AG08395 (cell line): ENCODE measurements around the gene ZC3H12D.
"Not testable (repeated sequence)": the region's sequence is repeated elsewhere in the genome, so short reads cannot be mapped to it uniquely, and the experiment has no call there.

Experiments
- DNase-seq: peaks from one replicate; pipeline ENCODE4 v3.0.0; 2012; ENCODE audit warnings: mixed read lengths, low spot score

ZC3H12D gene

DNA sequence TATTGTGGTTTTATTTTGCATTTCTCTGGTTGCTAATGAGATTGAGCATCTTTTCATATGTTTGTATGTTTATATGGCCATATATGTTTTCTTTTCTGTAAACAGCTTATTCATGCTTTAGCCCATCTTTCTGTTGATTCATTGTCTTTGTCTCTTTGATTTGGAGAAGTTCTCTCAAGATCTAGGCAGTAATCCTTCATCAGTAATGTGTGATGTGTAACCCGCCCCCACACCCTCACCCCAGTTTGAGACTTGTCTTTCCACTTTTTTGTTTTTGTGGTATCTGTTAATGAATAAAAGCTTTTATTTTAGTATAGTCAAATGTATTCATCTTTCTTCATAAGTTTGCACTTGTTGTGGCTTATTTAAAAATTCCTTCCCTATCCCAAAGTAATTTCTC is 26.0 kb downstream of the ZC3H12D start:
- no peak for DNase-seq

DNA sequence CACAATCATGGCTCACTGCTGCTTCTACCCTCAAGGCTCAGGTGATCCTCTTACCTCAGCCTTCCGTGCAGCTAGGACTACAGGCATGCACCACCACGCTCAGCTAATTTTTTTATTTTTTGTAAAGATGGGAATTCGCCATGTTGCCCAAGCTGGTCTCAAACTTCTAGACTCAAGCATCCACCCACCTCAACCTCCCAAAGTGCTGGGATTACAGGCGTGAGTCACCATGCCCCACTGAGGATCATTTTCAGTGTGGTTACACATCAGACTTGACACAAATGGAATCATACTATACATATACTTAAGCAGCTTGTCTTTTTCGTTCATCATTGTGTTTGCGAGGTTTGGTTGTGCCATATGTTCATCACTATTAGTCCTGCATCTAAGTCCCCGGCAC is 26.6 kb downstream of the ZC3H12D start:
- DNase-seq: no peak

DNA sequence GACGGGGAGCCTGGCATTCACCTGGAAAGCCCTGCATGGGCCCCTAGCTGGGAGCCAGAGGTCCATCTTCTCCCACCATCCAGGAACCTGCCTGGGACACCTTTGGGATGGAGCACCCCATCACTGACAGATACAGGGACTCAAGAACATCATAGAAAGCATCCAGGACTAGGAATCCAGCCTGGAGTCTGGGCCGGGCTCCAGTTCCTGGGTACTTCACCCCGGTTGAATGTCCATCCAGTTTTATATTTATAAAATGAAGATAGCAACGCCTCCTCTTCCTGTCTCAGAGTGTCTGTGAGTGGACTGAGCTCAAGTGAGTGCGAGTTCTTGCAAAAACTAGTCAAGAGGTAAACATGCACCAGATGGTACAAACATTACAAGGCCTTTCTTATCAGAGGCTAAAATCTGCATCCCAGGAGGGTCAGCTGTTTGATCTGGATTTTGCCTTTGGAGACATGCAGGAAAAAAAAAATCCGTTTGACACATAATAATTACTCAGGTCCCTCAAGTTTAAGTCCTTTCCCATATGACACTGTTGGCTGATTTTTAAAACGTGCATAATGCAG is 27.4 kb downstream of the ZC3H12D start:
- no peak for DNase-seq

DNA sequence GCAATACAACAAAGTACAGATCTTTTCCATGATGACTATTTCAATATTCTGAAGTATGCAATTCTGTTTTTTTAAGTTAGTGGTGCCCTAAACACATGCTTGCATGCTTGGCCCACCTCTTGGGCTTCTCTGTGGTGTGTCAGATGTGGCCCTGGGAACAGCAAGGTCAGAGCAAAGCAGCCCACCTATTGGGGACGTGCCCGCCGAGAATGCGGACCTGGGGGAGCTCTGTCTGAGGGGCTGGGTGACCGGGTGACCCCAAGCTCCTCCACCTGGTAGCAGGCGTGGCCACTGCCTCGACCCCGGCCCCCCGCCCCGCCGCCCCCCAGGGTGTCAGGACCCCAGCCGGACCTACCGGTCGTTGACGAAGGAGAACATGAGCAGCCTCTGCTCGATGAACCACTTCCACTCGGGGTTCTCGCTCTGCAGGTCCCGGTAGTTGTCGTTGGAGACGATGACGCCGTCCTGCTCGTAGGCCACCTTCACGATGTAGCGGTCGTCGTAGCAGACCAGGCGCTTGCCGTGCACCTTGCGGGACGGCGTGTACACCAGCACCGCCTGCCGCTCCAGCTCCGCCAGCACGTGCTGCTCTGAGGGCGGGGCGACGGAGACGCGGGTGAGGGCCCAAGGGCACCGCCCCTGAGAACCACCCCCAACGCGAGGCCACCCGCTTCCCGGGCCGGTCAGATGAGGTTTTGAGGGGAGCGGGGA is 28.3 kb downstream of the ZC3H12D start:
- DNase-seq: no peak

DNA sequence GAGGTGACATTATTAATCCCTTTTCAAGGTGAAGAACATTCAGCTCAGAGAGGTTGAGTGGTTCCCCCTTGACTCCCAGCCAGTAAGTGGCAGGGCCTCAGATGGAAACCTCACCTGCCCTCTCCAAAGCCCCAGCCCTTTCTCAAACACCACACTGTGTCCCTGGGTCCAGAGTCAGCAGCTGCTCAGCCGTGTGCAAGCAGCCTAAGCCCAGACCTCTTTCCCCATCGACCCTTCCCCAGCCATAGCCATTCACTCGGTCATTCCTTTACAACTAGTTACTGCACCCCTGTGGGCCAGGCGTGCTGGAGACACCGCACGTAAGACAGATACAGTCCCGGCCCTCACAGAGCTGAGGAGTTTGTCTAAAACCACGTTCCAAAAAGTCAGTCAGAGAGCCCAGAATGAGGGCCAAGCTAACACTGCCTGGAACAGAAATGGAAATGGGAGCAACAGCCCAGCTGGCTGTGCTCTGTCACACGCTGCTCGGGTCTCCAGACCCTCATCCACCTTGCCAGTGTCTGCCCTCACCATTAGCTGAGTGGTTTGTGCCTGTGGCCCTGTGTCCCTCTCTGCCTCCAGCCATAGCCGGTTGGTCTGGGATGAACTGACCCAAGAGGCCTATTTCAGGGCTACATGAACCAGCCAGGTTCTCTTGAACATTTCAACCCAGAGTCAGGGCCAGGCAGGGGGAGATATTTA is 29.6 kb downstream of the ZC3H12D start:
- no peak for DNase-seq

DNA sequence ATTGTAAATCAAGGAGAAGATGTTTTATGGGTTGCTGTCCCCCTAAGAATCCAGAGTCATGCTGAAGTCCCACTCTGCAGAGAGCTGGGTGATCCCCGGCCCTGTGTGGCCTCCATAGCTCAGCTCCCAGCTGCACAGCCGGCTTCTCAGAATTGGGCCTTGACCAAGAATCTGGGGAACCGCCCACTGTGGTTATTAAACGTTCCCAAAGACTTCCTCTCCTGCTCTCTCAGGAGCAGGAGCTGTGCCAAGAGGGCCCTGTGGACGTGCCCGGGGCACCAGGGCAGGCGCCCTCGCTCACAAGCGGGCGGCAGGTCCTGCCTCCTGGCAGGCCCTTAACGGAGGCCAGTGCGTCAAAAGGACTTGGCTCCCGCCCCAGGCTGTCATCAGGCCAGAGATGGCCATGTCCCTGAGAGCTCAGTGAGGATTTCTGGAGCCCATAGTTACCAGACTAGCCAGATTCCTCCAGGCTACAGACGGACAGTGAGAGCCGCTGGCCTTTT is 30.4 kb downstream of the ZC3H12D start:
- DNase-seq: peak; percentile 97

DNA sequence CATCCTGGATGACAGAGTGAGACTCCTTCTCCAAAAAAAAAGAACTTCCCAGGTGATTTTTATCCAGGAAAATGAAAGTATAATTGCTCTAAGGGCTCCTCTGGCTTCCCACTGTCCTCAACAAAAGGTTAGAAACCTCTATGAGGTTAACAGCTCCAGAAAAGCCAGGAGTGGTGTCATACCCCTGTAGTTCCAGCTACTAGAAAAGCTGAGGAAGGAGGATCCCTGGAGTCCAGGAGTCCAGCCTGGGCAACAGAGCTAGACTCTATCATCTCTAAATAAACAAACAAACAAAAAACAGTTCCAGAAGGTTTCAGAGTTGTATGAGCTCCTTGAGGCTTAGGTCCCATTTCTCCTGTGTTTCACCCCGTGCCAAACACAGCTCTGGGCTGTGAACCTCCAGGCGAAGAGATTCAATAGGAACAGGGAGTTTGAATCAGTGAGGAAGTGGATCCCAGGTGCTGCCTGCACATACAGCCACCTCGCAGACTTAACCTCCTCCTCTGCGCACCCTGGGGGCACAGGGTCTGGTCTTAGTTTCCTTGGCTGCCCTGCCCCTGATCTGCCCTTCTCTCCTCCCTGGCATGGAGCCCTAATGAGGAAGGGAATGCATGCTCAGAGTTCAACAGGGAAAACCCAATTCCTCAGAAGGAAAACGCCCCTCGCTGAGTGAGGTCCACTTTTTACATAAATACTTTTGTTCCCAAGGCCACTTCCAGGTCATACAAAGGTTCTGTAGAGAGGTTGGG is 31.0 kb downstream of the ZC3H12D start:
- DNase-seq: no peak

DNA sequence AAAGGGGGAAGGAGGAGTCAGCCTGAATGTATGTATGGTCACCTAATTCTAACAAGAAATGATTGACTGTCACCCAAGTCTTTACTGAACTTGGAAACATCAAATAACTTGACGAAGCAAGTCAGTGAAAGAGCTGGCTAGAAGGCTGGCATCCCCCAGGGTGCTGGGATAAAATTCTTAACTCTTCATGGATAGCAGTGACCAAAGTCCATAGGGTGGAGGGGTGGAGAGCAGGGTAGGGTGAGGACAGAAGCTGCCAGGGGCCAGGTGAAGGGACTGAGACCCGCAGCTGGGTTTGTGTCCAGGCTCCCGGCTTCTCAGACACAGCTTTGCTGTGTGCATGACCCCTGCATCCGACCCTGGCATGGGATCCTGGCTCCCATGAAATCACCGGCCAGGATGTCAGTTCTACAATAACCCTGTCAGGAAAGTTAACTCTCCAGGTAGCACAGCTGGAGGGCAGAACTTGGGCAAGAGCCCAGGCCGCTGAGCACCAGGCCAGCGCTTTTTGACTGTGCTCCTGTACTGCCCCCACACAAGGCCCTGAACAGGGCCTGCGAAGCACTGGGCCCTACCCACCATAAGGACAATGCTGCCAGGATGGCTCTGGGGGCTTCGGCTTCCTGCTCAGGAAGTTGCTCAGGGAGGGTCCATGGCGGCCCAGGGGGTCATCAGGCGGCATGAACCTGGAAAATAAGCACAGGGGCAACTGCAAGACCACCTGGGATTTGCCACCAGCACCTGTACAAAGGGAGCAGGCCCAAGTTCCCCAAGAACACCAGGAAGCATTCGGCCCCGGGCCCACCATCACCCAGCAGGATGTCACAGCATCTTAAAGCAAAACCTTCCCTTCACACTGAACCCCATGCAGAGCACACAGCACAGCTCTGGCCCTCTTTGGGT is 32.5 kb downstream of the ZC3H12D start:
- DNase-seq: no peak

DNA sequence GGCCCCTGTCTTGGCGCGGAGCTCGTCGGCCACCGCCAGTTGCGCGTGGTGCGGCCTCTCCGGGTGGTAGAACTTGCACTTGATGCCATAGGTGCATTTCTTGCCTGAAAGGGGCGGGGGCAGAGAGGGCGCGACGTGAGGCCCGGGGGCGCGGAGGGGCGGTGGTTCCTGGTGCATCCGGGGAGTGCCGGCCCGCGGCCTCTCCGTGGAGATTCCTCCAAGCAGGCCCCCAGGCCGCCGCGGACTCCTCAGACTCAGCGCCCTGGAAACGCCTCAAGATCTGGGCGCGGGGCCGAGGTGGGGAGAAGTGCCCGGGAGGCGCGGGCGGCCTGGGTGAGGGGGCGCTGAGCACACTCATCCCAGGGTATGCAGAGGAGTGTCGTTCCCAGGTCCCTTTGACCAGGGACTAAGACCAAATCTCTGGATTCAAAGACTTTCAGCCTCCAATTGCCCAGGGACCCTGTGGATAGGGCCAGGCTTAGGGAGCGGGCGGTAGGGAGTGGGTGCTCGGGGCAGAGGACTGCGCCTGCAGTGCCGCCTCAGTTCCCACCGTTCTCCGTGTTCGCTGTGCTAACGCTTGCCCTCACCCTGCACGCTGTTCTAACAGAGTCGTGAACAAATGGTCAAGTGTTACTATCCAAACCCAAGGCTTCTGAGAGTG is 33.3 kb downstream of the ZC3H12D start:
- peak; percentile 14 for DNase-seq

DNA sequence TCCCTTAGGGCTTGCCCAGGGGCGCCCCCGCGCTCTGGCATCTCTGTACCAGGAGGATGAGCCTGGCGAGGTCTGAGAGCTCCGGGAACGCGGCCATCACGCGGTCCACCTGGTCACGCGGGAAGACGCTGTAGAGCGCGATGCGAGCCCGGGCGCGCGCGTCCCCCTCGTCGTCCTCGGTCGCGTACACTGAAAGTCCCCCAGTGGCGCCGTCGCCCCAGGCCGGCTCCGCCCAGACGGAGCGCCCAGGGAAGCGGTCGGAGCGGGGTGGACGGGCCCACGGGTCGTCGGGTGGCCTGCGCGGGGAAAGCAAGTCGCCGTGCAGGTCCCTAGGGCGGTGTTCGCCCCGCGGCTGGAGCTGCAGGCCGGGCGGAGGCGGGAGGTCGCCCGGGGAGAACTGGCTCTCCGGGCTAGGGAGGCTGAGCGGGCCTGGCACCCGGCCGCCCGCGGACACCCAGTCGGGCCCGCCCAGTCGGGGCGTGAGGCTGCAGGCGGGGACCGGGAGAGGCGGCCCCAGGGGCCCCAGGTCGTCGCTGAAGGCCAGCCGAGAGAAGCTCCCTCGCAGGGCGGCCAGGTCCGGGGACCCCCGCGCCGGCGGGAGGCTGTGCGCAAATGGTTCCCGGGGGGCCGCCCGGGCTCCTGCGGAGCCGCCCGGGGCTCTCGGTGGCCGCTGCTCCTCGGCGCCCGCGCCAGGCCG is 34.0 kb downstream of the ZC3H12D start:
- DNase-seq: peak; percentile 47

DNA sequence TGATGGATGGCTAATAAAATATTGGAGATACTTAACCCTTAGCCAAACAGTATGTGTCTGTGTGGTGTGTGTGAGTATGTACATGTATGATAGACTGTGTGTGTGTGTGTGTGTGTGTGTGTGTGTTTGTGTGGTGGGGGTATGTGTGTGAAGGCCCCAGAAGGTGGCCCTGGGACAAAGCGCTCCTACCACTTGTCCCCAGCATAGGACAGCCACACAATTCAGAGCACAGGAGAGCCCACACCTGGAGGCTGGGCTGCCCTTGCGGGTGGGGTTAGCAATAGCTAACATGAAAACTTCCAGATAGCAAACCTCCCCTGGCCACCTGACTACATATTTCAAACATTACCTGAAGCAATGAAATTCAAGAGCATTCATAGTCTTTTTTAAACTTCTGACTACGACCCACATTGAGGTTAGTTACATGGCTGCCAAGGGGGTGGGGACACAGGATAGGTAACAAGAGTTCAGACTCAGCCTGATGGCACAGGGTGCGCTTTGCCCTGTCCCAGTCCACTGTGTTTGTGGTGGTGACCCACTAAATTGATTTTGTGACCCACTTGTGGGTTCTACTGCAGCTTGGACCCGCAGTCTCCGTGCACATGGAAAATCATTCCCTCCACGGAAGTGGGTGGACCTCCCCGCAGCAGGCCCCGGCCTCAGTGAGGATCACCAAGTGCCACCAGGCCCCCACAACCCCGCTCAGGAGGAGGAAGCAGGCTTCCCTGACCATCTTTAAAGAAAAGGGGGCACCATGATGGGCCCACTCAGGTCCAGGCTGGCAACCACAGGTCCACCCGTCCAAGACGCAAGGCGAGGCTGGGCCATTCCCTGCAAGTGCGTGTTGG is 34.8 kb downstream of the ZC3H12D start:
- DNase-seq: no peak

DNA sequence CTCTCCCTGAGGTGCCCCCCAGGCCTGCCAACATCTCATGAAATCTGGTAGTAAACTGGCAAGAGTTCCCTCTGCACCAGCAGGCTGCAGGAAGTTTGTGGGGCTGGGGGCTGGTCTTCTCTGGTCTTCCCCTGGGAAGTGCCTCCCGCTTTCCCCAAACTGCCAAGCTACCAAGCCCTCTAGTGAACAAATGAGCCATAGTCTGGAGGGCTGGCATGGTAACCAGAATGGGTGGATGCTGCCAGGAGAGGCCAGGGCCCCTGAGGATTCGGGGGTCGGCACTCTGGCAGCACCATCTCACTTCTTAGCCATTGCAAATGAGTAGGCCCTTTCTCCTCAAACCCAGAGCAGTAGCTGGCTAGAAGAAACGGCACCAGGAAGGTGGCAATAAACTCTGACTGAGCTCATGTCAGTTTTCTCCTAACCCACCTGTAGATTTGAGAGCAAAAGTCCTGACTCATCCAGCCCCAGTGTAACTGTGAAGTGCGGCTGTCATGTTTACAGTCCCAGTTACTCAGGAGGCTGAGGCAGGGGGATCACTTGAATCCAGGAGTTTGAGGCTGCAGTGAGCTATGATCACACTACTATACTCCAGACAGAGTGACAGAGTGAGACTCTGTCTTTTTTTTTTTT is 35.9 kb downstream of the ZC3H12D start:
- DNase-seq: no peak

DNA sequence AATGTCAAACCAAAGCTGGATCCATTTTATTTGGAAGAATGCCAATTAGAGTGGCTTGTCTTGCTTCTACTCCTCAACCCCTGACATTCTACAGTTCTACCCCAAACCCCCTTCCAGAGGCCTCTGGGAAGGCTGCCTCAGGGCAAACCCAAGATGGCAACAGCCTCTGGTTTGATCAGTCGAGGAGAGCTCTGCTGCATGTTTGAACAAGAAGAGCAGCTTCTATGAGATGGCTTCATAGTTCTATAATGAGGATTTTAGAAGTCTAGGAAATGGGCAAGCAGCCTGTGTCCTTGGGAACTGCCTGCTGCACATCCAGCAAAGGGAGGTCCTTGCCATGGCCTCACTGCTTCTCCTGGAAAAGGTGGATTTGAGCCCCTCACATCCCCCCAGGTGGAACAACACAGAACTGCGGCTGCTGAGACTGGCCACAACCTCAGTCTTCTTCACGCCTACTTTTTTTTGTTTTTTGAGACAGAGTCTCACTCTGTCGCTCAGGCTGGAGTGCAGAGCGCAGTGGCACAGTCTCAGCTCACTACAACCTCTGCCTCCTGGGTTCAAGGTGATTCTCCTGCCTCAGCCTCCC is 37.9 kb downstream of the ZC3H12D start:
- no peak for DNase-seq

DNA sequence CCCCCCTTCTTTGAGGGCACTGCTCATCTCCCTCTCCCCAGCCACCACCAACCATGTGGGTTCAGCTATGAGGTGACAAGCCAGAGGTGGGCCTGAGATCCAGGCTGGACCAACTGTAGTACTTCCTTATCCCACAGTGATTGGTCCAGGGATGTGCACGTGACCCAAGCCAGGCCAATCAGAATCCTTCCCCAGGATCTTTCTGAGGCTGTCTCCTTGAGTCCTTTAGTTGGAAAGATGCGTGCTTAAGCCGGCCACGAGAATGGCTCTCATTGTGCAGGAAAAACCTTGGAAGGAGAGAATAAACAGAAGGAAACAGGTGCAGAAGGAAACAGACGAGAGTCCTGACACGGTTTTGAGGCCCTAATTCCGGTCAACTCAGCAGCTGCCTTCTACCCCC is 39.2 kb downstream of the ZC3H12D start:
- DNase-seq: no peak

DNA sequence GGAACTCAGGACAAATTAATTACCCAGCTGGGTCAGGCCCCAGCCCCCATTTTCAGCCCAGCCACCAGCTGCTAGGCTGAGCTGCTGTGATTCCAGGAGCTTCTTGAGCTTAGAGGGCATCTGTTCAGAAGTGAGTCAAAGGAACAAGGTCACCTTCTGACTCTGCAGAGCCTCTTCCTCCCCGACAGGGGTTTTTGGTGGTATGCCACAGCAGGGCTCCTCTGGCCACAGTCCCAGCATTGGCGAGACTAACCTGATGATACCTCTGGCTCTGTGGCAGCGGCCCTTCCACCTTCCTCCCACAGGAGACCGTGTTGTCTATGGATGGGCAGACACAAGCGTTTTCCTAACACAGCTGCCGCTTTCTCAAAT is 39.7 kb downstream of the ZC3H12D start:
- no peak for DNase-seq

DNA sequence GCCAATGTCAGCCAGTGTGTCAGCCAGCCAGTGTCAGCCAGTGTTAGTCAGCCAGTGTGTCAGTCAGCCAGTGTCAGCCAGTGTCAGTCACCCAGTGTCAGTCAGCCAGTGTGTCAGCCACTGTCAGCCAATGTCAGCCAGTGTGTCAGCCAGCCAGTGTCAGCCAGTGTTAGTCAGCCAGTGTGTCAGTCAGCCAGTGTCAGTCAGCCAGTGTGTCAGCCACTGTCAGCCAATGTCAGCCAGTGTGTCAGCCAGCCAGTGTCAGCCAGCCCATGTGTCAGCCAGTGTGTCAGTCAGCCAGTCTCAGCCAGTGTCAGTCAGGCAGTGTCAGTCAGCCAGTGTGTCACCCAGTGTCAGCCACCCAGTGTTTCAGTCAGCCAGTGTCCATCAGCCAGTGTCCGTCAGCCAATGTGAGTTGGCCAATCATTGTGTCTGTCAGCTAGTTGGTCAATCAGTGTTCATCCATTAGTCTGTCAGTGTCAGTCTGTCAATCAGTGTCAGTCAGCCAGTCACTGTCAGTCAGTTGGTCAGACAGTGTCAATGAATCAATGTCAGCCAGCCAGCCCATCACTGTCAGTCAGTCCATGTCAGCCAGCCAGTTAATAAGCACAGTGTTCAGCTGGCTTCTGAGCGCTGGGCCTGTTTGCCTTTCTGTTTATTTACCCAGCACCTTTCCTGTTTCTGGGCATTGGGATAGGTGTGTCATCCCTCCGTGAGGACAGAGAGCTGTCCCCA is 40.3 kb downstream of the ZC3H12D start:
- not testable (repeated sequence) for DNase-seq

DNA sequence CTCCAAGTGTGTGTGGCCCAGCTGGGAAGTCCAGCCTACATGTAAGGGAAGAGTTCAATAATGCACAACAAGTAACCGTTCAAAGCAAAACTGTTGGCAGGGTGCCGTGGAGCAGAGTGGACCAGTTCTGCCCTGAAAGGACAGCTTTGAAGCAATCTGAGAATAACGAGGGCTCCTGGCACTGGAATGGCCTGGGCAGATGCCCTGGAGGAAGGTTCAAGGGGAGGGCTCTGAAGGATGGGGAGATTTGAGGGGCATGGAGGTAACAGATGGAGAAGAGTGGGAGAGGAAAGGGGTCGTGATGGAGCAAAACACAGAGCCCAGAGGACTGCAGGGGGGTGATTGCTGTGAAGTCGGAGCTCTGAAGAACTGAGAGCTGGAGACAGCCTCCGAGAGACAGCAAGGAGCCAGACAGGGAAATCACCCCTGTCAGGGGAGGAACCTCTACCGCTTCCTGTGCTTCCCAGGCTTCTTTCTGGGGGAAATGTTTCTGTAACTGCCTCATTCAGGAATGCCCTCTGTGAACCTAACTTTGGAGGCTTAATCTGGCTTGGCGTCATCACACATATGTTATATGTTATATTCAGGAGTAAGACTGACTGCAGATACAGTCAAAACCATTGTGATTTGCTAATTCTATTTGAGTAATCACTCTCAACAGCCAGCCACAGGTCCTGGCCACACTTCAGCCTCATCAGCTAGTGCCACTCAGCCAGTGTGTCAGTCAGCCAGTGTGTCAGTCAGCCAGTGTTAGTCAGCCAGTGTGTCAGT is 41.2 kb downstream of the ZC3H12D start:
- peak; percentile 22 for DNase-seq
